Upper lobe of left lung (tissue), 4 donors: ENCODE data around the gene SMC5.

ENCODE experiments used
- CTCF ChIP-seq, 6 experiments: fragments of 450-650 bp in 4 of 6; fragments of 200-600 bp in 2 of 6; sonication (generic) in 2 of 6; IDR thresholded peaks; one replicate each; pipeline ENCODE4 v1.5.1; 2016 to 2019; ENCODE audit warnings: antibody characterized with exemption in 6 of 6
- EP300 ChIP-seq, 4 donors: sonication (generic); formaldehyde crosslinking; IDR thresholded peaks; one replicate each; pipeline ENCODE4 v1.5.1; 2017; ENCODE audit warnings: antibody characterized with exemption in 4 of 4, control low read depth in 2 of 4
- POLR2A ChIP-seq, 4 donors: fragments of 450-650 bp; IDR thresholded peaks; one replicate each; pipeline ENCODE4 v1.5.1; 2016 to 2017; ENCODE audit warnings: antibody characterized with exemption in 4 of 4, mild to moderate bottlenecking in 2 of 4
- POLR2AphosphoS5 ChIP-seq, 2 donors: sonication (generic); formaldehyde crosslinking; IDR thresholded peaks; one replicate each; pipeline ENCODE4 v1.5.1; 2017; ENCODE audit warnings: antibody characterized with exemption in 2 of 2

- TF ChIP-seq CTCF (IDR thresholded peaks at IDR 0.05), result no peak
- no peak for TF ChIP-seq POLR2AphosphoS5 (IDR thresholded peaks at IDR 0.05)
- no peak for TF ChIP-seq POLR2A (IDR thresholded peaks at IDR 0.05)
- TF ChIP-seq EP300 (IDR thresholded peaks at IDR 0.05), result no peak
These were observed 29.8 kb upstream of the SMC5 start for GRCh38 chr9:70229026-70229425.
